Naive thymus-derived CD4-positive, alpha-beta T cell (primary cell): ENCODE measurements around the gene DNAJC5. TPM values are rescaled to one million over a fixed set of nuclear protein-coding genes. Genes with fewer than 3 reads are reported as not detected.
"Not testable (repeated sequence)": the region's sequence is repeated elsewhere in the genome, so short reads cannot be mapped to it uniquely, and the experiment has no call there.

Source experiments
- ATAC-seq: fragments of 150-1000 bp; cut with Tn5 transposase; 2 replicates; pipeline ENCODE4 v1.10.0; 2021; ENCODE audit warnings: mild to moderate bottlenecking, moderate library complexity
- CTCF ChIA-PET: fragments of 350-600 bp; sonication (Branson Sonifier 250); formaldehyde crosslinking; loops from one replicate; lab custom pipeline; 2021; ENCODE audit warnings: antibody characterized with exemption; lab: Charles Lee
- POLR2A ChIA-PET: fragments of 350-600 bp; sonication (Branson Sonifier 250); formaldehyde crosslinking; loops from one replicate; lab custom pipeline; 2021; ENCODE audit warnings: antibody characterized with exemption, inconsistent platforms; lab: Charles Lee
- DNase-seq, 9 donors: peaks; one replicate each; pipeline versions ENCODE4 v3.0.0 to v3.0.0-alpha.2; 2020 to 2022; ENCODE audit warnings: mixed read lengths in 1 of 9
- H3K27ac ChIP-seq: one replicate; pipeline ENCODE4 v1.7.0; 2013; ENCODE audit warnings: mild to moderate bottlenecking, low read depth, low read length, moderate library complexity
- H3K27me3 ChIP-seq, 2 donors: one replicate each; pipeline ENCODE4 v1.7.0; 2013; ENCODE audit warnings: low read length in 2 of 2, mild to moderate bottlenecking in 2 of 2, moderate library complexity in 2 of 2; ENCODE audit not compliant: control insufficient read depth in 2 of 2, insufficient read depth in 2 of 2
- H3K36me3 ChIP-seq, 3 experiments: 1 replicate in 2 of 3; 2 replicates in 1 of 3; pipeline ENCODE4 v1.7.0; 2013; ENCODE audit warnings: low read length in 3 of 3, mild to moderate bottlenecking in 3 of 3, moderate library complexity in 1 of 3; ENCODE audit not compliant: insufficient read depth in 3 of 3, control insufficient read depth in 2 of 3
- H3K4me1 ChIP-seq, 2 donors: one replicate each; pipeline ENCODE4 v1.7.0; 2013; ENCODE audit warnings: low read length in 2 of 2, mild to moderate bottlenecking in 2 of 2, moderate library complexity in 1 of 2; ENCODE audit not compliant: control insufficient read depth in 2 of 2, insufficient read depth in 2 of 2
- H3K4me3 ChIP-seq: 2 replicates; pipeline ENCODE4 v1.7.0; 2013; ENCODE audit warnings: mild to moderate bottlenecking, low read length
- H3K9me3 ChIP-seq, 3 experiments: 1 replicate in 2 of 3; 2 replicates in 1 of 3; pipeline ENCODE4 v1.7.0; 2013; ENCODE audit warnings: low read length in 3 of 3; ENCODE audit not compliant: control insufficient read depth in 2 of 3
- H3K27ac Mint-ChIP-seq, 9 donors: one replicate each; pipeline ENCODE4 v1.8.0; 2020 to 2022; ENCODE audit warnings: mixed read lengths in 9 of 9, mild to moderate bottlenecking in 8 of 9, moderate library complexity in 5 of 9, inconsistent platforms in 2 of 9
- H3K27me3 Mint-ChIP-seq, 5 donors: one replicate each; pipeline ENCODE4 v1.8.0; 2021 to 2022; ENCODE audit warnings: mixed read lengths in 5 of 5, mild to moderate bottlenecking in 1 of 5
- H3K36me3 Mint-ChIP-seq, 5 donors: one replicate each; pipeline ENCODE4 v1.8.0; 2020 to 2022; ENCODE audit warnings: mixed read lengths in 5 of 5, mild to moderate bottlenecking in 3 of 5, inconsistent platforms in 1 of 5
- H3K4me1 Mint-ChIP-seq, 7 donors: one replicate each; pipeline ENCODE4 v1.8.0; 2020 to 2022; ENCODE audit warnings: mixed read lengths in 7 of 7, mild to moderate bottlenecking in 3 of 7, inconsistent platforms in 1 of 7
- H3K4me3 Mint-ChIP-seq, 10 donors: one replicate each; pipeline ENCODE4 v1.8.0; 2020 to 2022; ENCODE audit warnings: mild to moderate bottlenecking in 10 of 10, mixed read lengths in 10 of 10, moderate library complexity in 6 of 10, inconsistent platforms in 2 of 10
- H3K9me3 Mint-ChIP-seq, 11 donors: one replicate each; pipeline ENCODE4 v1.8.0; 2020 to 2022; ENCODE audit warnings: mixed read lengths in 11 of 11, mild to moderate bottlenecking in 4 of 11, inconsistent platforms in 1 of 11, moderate library complexity in 1 of 11
- intact Hi-C, 2 donors: fragments of 100-400 bp; cut with micrococcal nuclease; formaldehyde crosslinking; loops; one replicate each; pipeline ENCODE4 v1.15.1; 2023
- polyA plus RNA-seq, 2 donors: library from polyadenylated mRNA; unstranded; fragments of 300-500 nt; fragmentation: Illumina TruSeq; gene quantifications; one replicate each; pipeline ENCODE4 v1.2.3, GENCODE V29; 2021
- total RNA-seq, 6 experiments: library from RNA in 5 of 6; stranded (reverse) in 5 of 6; gene quantifications; 1 replicate in 5 of 6; 2 replicates in 1 of 6; pipeline ENCODE4 v1.2.3 and lab custom pipeline; 2021 to 2026

The DNAJC5 gene
- total and polyA plus RNA-seq, 7 experiments from 2014 or later, result 7.5 to 56.8 (median 45.4) TPM

DNA sequence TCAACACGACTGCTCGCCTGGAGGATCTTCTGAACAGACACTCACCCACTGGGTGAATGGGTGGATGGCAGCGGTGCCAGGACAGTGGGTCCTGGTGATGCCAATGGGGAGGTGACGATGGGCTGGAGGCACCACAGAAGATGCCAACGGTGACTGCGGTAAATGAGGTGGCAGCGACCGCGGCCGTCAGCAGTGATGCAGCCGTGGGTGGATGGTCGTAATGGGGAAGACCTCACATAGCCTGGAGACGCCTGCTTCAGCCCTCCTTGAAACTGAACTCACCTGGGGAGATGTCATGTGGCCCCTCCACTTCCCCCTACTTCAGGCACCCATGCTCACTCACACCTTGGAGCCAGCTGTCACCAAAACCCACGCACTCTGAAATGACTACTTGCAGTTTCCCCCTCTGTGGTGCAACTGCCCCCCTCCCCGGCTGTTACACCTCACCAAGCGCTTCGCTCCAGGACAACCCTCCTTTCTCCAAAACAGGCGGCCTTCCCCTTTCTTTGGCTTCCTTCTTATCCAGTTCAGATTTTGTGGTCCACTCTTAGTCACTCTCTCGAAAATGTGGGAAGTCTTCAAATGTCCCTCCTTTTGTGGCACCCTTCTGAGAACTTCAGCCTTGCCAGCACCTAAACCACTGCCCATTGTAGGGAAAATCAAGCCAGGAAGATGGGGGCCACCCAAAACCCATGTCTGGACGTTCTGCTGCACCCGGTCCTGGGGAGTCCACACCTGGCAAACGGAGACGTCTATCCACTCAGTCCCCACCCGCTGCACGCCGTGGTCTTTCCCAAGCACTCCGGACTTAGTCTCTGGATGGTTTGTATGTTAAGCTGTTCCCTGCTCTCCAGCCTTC is 44.0 kb upstream of the DNAJC5 start:
- H3K27ac ChIP-seq, result no peak overlapping the region
- ATAC-seq, result peak; percentile 39
- no peak overlapping the region for H3K4me3 Mint-ChIP-seq

DNA sequence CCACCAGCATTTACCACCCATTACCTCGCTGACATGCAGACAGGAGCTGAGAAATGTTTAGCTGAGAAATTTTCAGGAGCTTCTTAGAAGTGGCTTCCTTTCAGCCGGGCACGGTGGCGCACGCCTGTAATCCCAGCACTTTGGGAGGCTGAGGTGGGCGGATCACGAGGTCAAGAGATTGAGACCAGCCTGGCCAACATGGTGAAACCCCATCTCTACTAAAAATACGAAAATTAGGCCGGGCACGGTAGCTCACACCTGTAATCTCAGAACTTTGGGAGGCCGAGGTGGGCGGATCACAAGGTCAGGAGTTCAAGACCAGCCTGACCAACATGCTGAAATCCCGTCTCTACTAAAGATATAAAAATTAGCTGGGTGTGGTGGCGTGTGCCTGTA is 43.4 kb upstream of the DNAJC5 start:
- peaks cover 0 to 13% (median 9%) of the 10 kb centered on the region in 5 donors for H3K27me3 Mint-ChIP-seq
- peaks cover 0 to 16% of the 10 kb centered on the region in 2 donors for H3K4me1 ChIP-seq
- CTCF ChIA-PET, H3K27ac ChIP-seq, H3K27ac Mint-ChIP-seq, H3K27me3 ChIP-seq, H3K9me3 ChIP-seq, ATAC-seq, H3K36me3 ChIP-seq, H3K9me3 Mint-ChIP-seq, H3K4me3 ChIP-seq, intact Hi-C loops, H3K4me1 Mint-ChIP-seq, H3K4me3 Mint-ChIP-seq, H3K36me3 Mint-ChIP-seq, DNase-seq, POLR2A ChIA-PET: not testable (repeated sequence)

More for the DNA sequence above, 44.0 kb upstream of the DNAJC5 start:
- peaks cover 0 to 16% of the 10 kb centered on the region in 2 donors for H3K4me1 ChIP-seq
- no peaks in the 10 kb centered on the region for H3K36me3 ChIP-seq
- H3K4me3 ChIP-seq, result no peak overlapping the region
- POLR2A ChIA-PET, result no interaction called here
- DNase-seq, result no peak
- Mint-ChIP-seq H3K36me3 (no peaks in the 10 kb centered on the region), H3K4me1 (peaks cover 0 to 11% (median 3%) of the 10 kb centered on the region in 7 donors), H3K27me3 (peaks cover 0 to 16% (median 13%) of the 10 kb centered on the region in 5 donors), H3K27ac (peak overlapping the region in 2 of 9 donors; percentile 17 to 45), H3K9me3 (peaks cover 0 to 3% (median 0%) of the 10 kb centered on the region in 11 donors)
- CTCF ChIA-PET, result no interaction called here
- intact Hi-C loops, result no loop called here
- H3K9me3 ChIP-seq, result no peaks in the 10 kb centered on the region
- peaks cover 0 to 9% of the 10 kb centered on the region in 2 donors for H3K27me3 ChIP-seq

DNA sequence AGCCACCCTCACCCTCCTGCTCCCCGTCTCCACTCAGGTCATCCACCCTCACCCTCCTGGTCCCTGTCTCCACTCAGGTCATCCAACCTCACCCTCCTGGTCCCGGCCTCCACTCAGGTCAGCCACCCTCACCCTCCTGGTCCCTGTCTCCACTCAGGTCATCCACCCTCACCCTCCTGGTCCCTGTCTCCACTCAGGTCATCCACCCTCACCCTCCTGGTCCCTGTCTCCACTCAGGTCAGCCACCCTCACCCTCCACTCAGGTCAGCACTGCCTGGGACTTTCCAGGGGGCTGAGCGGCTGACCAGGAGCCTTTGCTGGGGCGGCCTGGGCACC is 41.2 kb upstream of the DNAJC5 start:
- H3K27me3 ChIP-seq, ATAC-seq, H3K9me3 Mint-ChIP-seq, H3K9me3 ChIP-seq, H3K4me3 Mint-ChIP-seq, intact Hi-C loops, H3K27ac ChIP-seq, DNase-seq, H3K36me3 Mint-ChIP-seq, H3K36me3 ChIP-seq, H3K4me3 ChIP-seq: not testable (repeated sequence)
- H3K27me3 Mint-ChIP-seq, result peaks cover 0 to 13% (median 9%) of the 10 kb centered on the region in 5 donors
- POLR2A ChIA-PET, result interaction anchor here (0.7 kb wide), 1 partner anchor 29 kb away, joined by 3 read pairs; no protein-coding TSS in a partner anchor
- CTCF ChIA-PET, result interaction anchor here (1.4 kb wide), 1 partner anchor 11 kb away, joined by 3 read pairs; the partner anchor contains the start of gene TPD52L2
- peak overlapping the region in 1 of 9 donors; percentile 65 for H3K27ac Mint-ChIP-seq
- H3K4me1 ChIP-seq, result peaks cover 10 to 20% of the 10 kb centered on the region in 2 donors
- peaks cover 8 to 24% (median 20%) of the 10 kb centered on the region in 7 donors for H3K4me1 Mint-ChIP-seq

DNA sequence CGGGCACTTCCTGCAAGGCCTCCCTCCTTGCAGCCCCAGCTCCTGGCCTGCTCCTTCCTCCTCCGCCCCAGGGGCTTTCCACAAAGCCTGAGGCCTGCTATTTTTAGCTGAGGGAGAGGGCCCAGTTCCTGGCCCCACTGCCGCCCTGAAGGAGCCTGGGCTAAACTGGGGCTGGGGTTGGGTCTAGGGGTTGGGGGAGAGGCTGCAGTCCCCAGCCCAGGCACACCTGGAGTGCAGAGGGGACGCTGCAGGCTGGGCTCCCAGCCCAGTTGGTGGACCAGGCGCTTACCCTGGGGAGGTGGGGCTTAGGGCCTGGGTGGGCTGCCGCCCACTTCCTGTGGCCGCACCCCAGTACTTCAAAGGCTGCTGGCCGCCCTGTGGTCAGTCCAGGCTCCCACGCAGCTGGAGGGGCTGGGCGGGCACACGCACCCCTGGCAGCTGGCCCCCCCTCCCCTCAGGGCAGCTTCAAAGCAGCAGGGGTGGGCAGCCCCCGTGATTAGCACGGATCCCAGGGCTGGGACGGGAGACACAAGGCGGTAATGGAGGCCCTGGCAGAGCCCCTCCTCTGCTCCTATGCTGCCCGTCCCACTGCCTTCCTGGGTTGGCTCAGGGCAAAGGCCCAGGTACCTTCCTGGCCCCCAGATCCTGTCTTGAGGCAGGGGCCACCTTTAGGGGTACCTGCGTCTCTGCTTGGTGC is 40.7 kb upstream of the DNAJC5 start:
- Mint-ChIP-seq H3K27me3 (peaks cover 0 to 13% (median 9%) of the 10 kb centered on the region in 5 donors), H3K27ac (peak overlapping the region in 1 of 9 donors; percentile 65), H3K4me3 (peak overlapping the region in 1 of 10 donors; percentile 39), H3K4me1 (peaks cover 12 to 29% (median 23%) of the 10 kb centered on the region in 7 donors), H3K36me3 (no peaks in the 10 kb centered on the region), H3K9me3 (peaks cover 0 to 3% (median 0%) of the 10 kb centered on the region in 11 donors)
- Histone ChIP-seq H3K4me3 (no peak overlapping the region), H3K27ac (no peak overlapping the region), H3K4me1 (peaks cover 14 to 25% of the 10 kb centered on the region in 2 donors), H3K27me3 (no peaks in the 10 kb centered on the region), H3K9me3 (no peaks in the 10 kb centered on the region), H3K36me3 (no peaks in the 10 kb centered on the region)
- ChIA-PET CTCF (interaction anchor here (1.4 kb wide), 1 partner anchor 11 kb away, joined by 3 read pairs; the partner anchor contains the start of gene TPD52L2), POLR2A (no interaction called here)
- DNase-seq, result no peak
- intact Hi-C loops, result no loop called here
- peak; percentile 62 for ATAC-seq

DNA sequence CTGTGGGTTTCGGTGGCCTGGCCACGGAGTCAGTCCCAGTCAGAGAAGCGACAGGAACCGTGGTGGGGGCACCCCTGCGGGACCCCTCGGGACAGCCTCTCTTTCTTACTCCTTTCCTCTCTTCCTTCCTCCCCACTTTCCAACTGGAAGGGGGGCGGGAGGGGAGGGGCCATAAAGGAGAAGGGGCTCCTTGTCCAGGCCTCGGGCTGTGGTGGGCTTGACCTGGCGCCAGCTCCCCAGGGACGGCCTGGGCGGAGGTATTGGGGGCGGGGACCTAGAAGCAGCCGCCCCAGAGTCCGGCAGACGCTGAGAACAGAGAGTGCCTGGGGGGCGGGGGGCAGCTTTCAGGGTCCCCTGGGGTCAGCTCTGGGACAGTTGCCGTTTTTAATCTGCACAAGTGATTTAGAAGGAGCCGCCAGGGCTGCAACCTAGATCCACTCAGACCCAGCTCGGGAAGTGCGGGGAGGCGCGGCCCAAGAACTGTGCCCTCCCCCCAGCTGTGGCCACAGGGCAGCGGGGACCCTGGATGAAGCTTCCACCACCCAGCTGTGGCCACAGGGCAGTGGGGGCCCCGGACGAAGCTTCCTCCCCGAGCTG is 40.1 kb upstream of the DNAJC5 start:
- intact Hi-C loops, result no loop called here
- Histone ChIP-seq H3K4me1 (peaks cover 14 to 25% of the 10 kb centered on the region in 2 donors), H3K4me3 (no peak overlapping the region), H3K36me3 (no peaks in the 10 kb centered on the region), H3K27ac (no peak overlapping the region), H3K9me3 (no peaks in the 10 kb centered on the region), H3K27me3 (no peaks in the 10 kb centered on the region)
- Mint-ChIP-seq H3K4me3 (peak overlapping the region in 1 of 10 donors; percentile 39), H3K9me3 (peaks cover 0 to 3% (median 0%) of the 10 kb centered on the region in 11 donors), H3K27ac (no peak overlapping the region), H3K36me3 (no peaks in the 10 kb centered on the region), H3K27me3 (peaks cover 0 to 13% (median 9%) of the 10 kb centered on the region in 5 donors), H3K4me1 (peaks cover 17 to 32% (median 23%) of the 10 kb centered on the region in 7 donors)
- DNase-seq (no peak), ATAC-seq (no peak)
- ChIA-PET POLR2A (interaction anchor here (1.2 kb wide), 1 partner anchor 9 kb away, joined by 5 read pairs; no protein-coding TSS in a partner anchor), CTCF (interaction anchor here (0.7 kb wide), 1 partner anchor 114 kb away, joined by 3 read pairs; no protein-coding TSS in a partner anchor)
